Lung (tissue), 12 donors: ENCODE data around the gene LRFN3. TPM values are rescaled to one million over a fixed set of nuclear protein-coding genes. Genes with fewer than 3 reads are reported as not detected.
"Not testable (repeated sequence)": the region's sequence is repeated elsewhere in the genome, so short reads cannot be mapped to it uniquely, and the experiment has no call there.

Experiments used
- ATAC-seq: fragments of 200-7000 bp; cut with Tn5 transposase; one replicate; pipeline ENCODE4 v1.9.1; 2020; ENCODE audit warnings: moderate number of reproducible peaks; ENCODE audit not compliant: insufficient read depth, low FRiP score
- DNase-seq, 3 donors: peaks; one replicate each; pipeline ENCODE4 v3.0.0-alpha.2; 2013 to 2017
- H3K27ac ChIP-seq, 2 donors: one replicate each; pipeline ENCODE4 v1.5.1; 2013; ENCODE audit warnings: mild to moderate bottlenecking in 2 of 2, moderate library complexity in 2 of 2, control low read depth in 1 of 2, inconsistent platforms in 1 of 2, low read depth in 1 of 2, low read length in 1 of 2
- H3K27me3 ChIP-seq, 3 donors: one replicate each; pipeline ENCODE4 v1.5.1; 2013; ENCODE audit warnings: low read length in 2 of 3; ENCODE audit not compliant: control insufficient read depth in 3 of 3, insufficient read depth in 3 of 3
- H3K36me3 ChIP-seq, 4 donors: one replicate each; pipeline ENCODE4 v1.5.1; 2013; ENCODE audit warnings: low read length in 4 of 4, mild to moderate bottlenecking in 1 of 4, moderate library complexity in 1 of 4; ENCODE audit not compliant: control insufficient read depth in 4 of 4, insufficient read depth in 4 of 4
- H3K4me1 ChIP-seq, 5 donors: one replicate each; pipeline ENCODE4 v1.5.1; 2013; ENCODE audit warnings: low read length in 5 of 5, mild to moderate bottlenecking in 2 of 5, moderate library complexity in 1 of 5; ENCODE audit not compliant: control insufficient read depth in 5 of 5, insufficient read depth in 5 of 5
- H3K4me3 ChIP-seq: one replicate; pipeline ENCODE4 v1.5.1; 2013; ENCODE audit warnings: mild to moderate bottlenecking, control low read depth, moderate library complexity
- H3K9ac ChIP-seq, 2 donors: one replicate each; pipeline ENCODE4 v1.5.1; 2013; ENCODE audit warnings: low read length in 2 of 2, control low read depth in 1 of 2; ENCODE audit not compliant: insufficient read depth in 1 of 2
- H3K9me3 ChIP-seq, 4 donors: one replicate each; pipeline ENCODE4 v1.5.1; 2013; ENCODE audit warnings: low read length in 3 of 4, mild to moderate bottlenecking in 1 of 4, moderate library complexity in 1 of 4; ENCODE audit not compliant: control insufficient read depth in 4 of 4, insufficient read depth in 3 of 4
- CTCF ChIP-seq: IDR thresholded peaks from 2 replicates; pipeline ENCODE4 v1.5.1; 2012; ENCODE audit warnings: mild to moderate bottlenecking; ENCODE audit errors: control extremely low read depth, extremely low read depth
- WGBS, 2 donors: extraction: QIAGEN DNeasy Blood & Tissue Kit; methylation state at CpG; one replicate each; pipeline ENCODE4 v1.1.7; 2013; 5-methylcytosine and 5-hydroxymethylcytosine counted together
- polyA plus RNA-seq, 2 donors: library from polyadenylated mRNA; stranded (reverse); fragments of 200-250 nt; gene quantifications; one replicate each; pipeline ENCODE4 v1.2.1, GENCODE V29; 2013
- total RNA-seq, 2 donors: library from RNA; depleted of rRNA in 1 of 2; stranded (reverse); fragments of >200 nt in 1 of 2; gene quantifications; one replicate each; pipeline ENCODE4 v1.2.1, GENCODE V29; 2014 to 2021
- donor health status: control.
- donor health status: control.
- donor health status: Bipolar disorder and iron deficiency.
- donor health status: healthy.
- donor health status: DM: yes; HTN: yes; CAD: no.

The LRFN3 gene
- total and polyA plus RNA-seq, 4 donors, result 3.6 to 14.0 (median 7.6) TPM

GRCh38 chr19:35889370-35890112, 46.6 kb upstream of the LRFN3 start:
- Histone ChIP-seq H3K4me1 (no peaks in the 10 kb centered on the region), H3K27ac (no peak overlapping the region), H3K9ac (no peak overlapping the region), H3K9me3 (no peaks in the 10 kb centered on the region), H3K36me3 (peaks cover 0 to 35% (median 8%) of the 10 kb centered on the region in 4 donors), H3K4me3 (no peak overlapping the region), H3K27me3 (no peaks in the 10 kb centered on the region)
- DNase-seq, result no peak
- no peak for ATAC-seq
- TF ChIP-seq CTCF, result no peak
- WGBS, 2 donors, result 95 to 96% methylated on average over 18 of the region's 18 CpGs

- Histone ChIP-seq H3K4me1 (no peaks in the 10 kb centered on the region), H3K36me3 (peaks cover 0 to 36% (median 9%) of the 10 kb centered on the region in 4 donors), H3K27ac (no peak overlapping the region), H3K9ac (no peak overlapping the region), H3K4me3 (no peak overlapping the region), H3K27me3 (no peaks in the 10 kb centered on the region), H3K9me3 (no peaks in the 10 kb centered on the region)
- DNase-seq (no peak), ATAC-seq (no peak)
- TF ChIP-seq CTCF, result no peak
- WGBS, 2 donors, result 96% methylated on average over 13 of the region's 13 CpGs
These were observed 46.0 kb upstream of the LRFN3 start for GRCh38 chr19:35890113-35890650.

- DNase-seq, ATAC-seq: not testable (repeated sequence)
- whole genome bisulfite sequencing, 2 donors, result 95 to 96% methylated on average over 3 of the region's 3 CpGs
These were observed 44.4 kb upstream of the LRFN3 start for GRCh38 chr19:35891819-35892218.

GRCh38 chr19:35894342-35894741, 41.8 kb upstream of the LRFN3 start:
- 98 to 100% methylated on average over 2 of the region's 2 CpGs for WGBS, 2 donors
- Histone ChIP-seq H3K27ac (no peak overlapping the region), H3K4me1 (peaks cover 0 to 9% (median 0%) of the 10 kb centered on the region in 5 donors), H3K4me3 (no peak overlapping the region), H3K27me3 (no peaks in the 10 kb centered on the region), H3K9me3 (no peaks in the 10 kb centered on the region), H3K36me3 (peaks cover 0 to 34% (median 7%) of the 10 kb centered on the region in 4 donors), H3K9ac (no peak overlapping the region)
- ATAC-seq, result no peak
- TF ChIP-seq CTCF, result no peak
- no peak for DNase-seq

More at GRCh38 chr19:35891819-35892218, 44.4 kb upstream of the LRFN3 start:
- H3K4me3 ChIP-seq, H3K9ac ChIP-seq, H3K27ac ChIP-seq, H3K4me1 ChIP-seq, H3K9me3 ChIP-seq, H3K27me3 ChIP-seq: not testable (repeated sequence)
- peaks cover 0 to 43% (median 10%) of the 10 kb centered on the region in 4 donors for H3K36me3 ChIP-seq
